Mucosa of descending colon (tissue), 3 donors: Measurements from ENCODE around the gene RHOBTB1. TPM values are rescaled to one million over a fixed set of nuclear protein-coding genes. Genes with fewer than 3 reads are reported as not detected.
"Not testable (repeated sequence)": the region's sequence is repeated elsewhere in the genome, so short reads cannot be mapped to it uniquely, and the experiment has no call there.

Experiments
- ATAC-seq: fragments of 200-7000 bp; cut with Tn5 transposase; one replicate; pipeline ENCODE4 v1.9.1; 2020; ENCODE audit warnings: mild to moderate bottlenecking, moderate library complexity
- DNase-seq, 3 donors: peaks; one replicate each; pipeline ENCODE4 v3.0.0-alpha.2; 2020
- H3K36me3 ChIP-seq: fragments of 200-600 bp; one replicate; pipeline ENCODE4 v1.8.0; 2021; ENCODE audit warnings: low read depth, mild to moderate bottlenecking
- H3K4me1 ChIP-seq: fragments of 200-600 bp; one replicate; pipeline ENCODE4 v1.8.0; 2021; ENCODE audit warnings: low read depth, mild to moderate bottlenecking
- H3K4me3 ChIP-seq: fragments of 200-600 bp; one replicate; pipeline ENCODE4 v1.8.0; 2021; ENCODE audit warnings: mild to moderate bottlenecking
- H3K9me3 ChIP-seq: fragments of 200-600 bp; one replicate; pipeline ENCODE4 v1.8.0; 2021; ENCODE audit warnings: mild to moderate bottlenecking
- CTCF ChIP-seq: fragments of 200-600 bp; IDR thresholded peaks from one replicate; pipeline ENCODE4 v1.8.0; 2022; ENCODE audit warnings: antibody characterized with exemption, mild to moderate bottlenecking
- intact Hi-C, 2 donors: fragments of 100-400 bp; cut with DNase I in 1 of 2; cut with micrococcal nuclease in 1 of 2; formaldehyde crosslinking; loops; one replicate each; pipeline versions ENCODE4 v1.11.0 to v1.11.1; 2022; cut with DNase I, micrococcal nuclease
- total RNA-seq, 3 donors: library from RNA; stranded (reverse); fragmentation: NEBNext Ultra II Directional in 2 of 3; extraction: Animal tissue kit (Norgen Biotek cat#: 25700) in 2 of 3; gene quantifications; one replicate each; pipeline versions ENCODE4 v1.2.1 to v1.2.4, GENCODE V29; 2021 to 2023
- donor health status: DM: no; HTN: no; CAD: no; lungs with moderate emphysema.
- donor health status: DM: no; HTN: no; CAD: no.
- donor health status: DM: no; HTN: yes; CAD: no.

The RHOBTB1 gene
- total RNA-seq, 3 donors from 2014 or later, result 5.8 to 8.0 (median 6.9) TPM

DNA sequence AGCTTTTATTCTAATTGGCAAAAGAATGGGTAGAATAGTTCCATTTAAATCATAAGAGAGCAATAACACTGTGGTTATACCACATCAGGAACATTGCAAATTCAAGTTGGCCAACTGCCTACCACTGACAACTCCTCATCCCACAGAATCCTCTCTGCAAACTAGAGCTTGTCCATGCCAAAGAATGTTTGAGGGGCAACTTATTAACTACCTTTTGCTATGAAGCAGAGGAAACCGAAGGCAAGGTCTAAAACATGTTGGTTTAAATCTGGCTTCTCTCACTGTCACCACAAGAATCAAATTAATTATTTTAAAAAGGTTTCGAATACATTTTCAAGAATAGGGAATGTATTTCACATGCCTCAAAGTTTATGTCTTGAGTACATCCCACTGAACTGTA, 36.0 kb downstream of the RHOBTB1 start:
- Histone ChIP-seq H3K9me3 (no peaks in the 10 kb centered on the region), H3K4me3 (no peak overlapping the region), H3K4me1 (no peaks in the 10 kb centered on the region), H3K36me3 (no peaks in the 10 kb centered on the region)
- no peak for ATAC-seq
- no peak for TF ChIP-seq CTCF
- intact Hi-C loops, result no loop called here
- DNase-seq, result no peak

DNA sequence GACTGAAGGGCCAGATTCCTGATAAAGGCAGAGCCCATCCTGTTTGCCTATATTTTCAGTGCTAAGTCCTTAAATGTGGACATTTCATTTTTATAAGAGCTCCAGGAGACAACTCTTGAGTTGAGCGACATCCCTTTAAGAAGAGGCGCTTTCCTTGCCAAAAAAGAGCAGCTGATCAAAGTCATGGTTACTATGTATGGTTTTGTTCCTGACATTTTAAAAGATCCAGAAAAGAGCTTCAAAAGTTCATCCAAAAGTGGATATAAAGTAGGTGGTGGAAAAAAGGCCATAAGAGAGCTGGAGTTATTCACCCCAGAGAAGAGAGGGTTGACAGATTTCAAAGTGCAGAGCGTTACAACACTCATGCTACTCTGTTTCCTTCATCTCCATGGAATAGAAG, 36.7 kb downstream of the RHOBTB1 start:
- TF ChIP-seq CTCF, result no peak
- H3K4me1 ChIP-seq, result no peaks in the 10 kb centered on the region
- no peaks in the 10 kb centered on the region for H3K9me3 ChIP-seq
- DNase-seq (no peak), ATAC-seq (no peak)
- intact Hi-C loops, result no loop called here
- no peak overlapping the region for H3K4me3 ChIP-seq
- no peaks in the 10 kb centered on the region for H3K36me3 ChIP-seq

GRCh38 chr10:60906825-60907224, 37.2 kb downstream of the RHOBTB1 start:
- H3K4me1 ChIP-seq, intact Hi-C loops, ATAC-seq, DNase-seq, H3K4me3 ChIP-seq, H3K9me3 ChIP-seq, H3K36me3 ChIP-seq: not testable (repeated sequence)

GRCh38 chr10:60906411-60906810, 37.6 kb downstream of the RHOBTB1 start:
- intact Hi-C loops, result no loop called here
- Histone ChIP-seq H3K9me3 (no peaks in the 10 kb centered on the region), H3K4me1 (no peaks in the 10 kb centered on the region)

DNA sequence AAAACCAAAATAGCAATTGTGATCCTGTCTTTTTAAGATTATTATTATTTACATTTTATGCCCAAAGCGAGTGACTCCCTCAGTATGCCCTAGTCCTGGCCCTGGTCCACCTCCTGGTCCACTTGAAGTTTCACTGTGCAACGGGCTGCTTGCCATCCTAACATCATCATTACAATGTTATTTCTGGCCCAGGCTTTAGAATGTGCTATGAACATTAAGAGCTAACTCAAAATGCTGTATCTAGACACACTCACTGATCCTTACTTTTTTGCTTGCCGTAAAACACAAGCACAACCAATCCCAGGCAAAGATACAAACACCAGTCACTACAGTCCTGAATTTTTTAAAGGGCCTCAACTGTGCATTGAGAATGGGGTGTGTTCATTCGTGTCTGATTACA, 38.4 kb downstream of the RHOBTB1 start:
- Histone ChIP-seq H3K4me3 (no peak overlapping the region), H3K36me3 (no peaks in the 10 kb centered on the region), H3K9me3 (no peaks in the 10 kb centered on the region), H3K4me1 (no peaks in the 10 kb centered on the region)
- DNase-seq, result no peak
- TF ChIP-seq CTCF, result no peak
- no peak for ATAC-seq
- intact Hi-C loops, result no loop called here

More at GRCh38 chr10:60906411-60906810, 37.6 kb downstream of the RHOBTB1 start:
- Histone ChIP-seq H3K4me3 (no peak overlapping the region), H3K36me3 (no peaks in the 10 kb centered on the region)
- DNase-seq, result no peak
- no peak for ATAC-seq
- TF ChIP-seq CTCF, result no peak

- DNase-seq, result no peak
- intact Hi-C loops, result no loop called here
- no peaks in the 10 kb centered on the region for H3K4me1 ChIP-seq
- no peaks in the 10 kb centered on the region for H3K9me3 ChIP-seq
- no peak overlapping the region for H3K4me3 ChIP-seq
- H3K36me3 ChIP-seq, result no peaks in the 10 kb centered on the region
- no peak for ATAC-seq
- TF ChIP-seq CTCF, result no peak
These were observed 40.9 kb downstream of the RHOBTB1 start for GRCh38 chr10:60903096-60903495.
